Erythroblast (primary cell): ENCODE results near the gene FTO.

Experiments
- GATA1 ChIP-seq: IDR thresholded peaks from 2 replicates; pipeline ENCODE4 v1.6.1; 2011; ENCODE audit warnings: low read depth, mild to moderate bottlenecking, control low read depth, low read length, moderate library complexity
- POLR2A ChIP-seq: IDR thresholded peaks from 2 replicates; pipeline ENCODE4 v1.6.1; 2011; ENCODE audit warnings: mild to moderate bottlenecking, low read length

- no peak for TF ChIP-seq POLR2A
- no peak for TF ChIP-seq GATA1
These were observed 52.5 kb downstream of the FTO start for GRCh38 chr16:53756275-53756996.
